H4 (cell line): ENCODE measurements around the gene RHNO1. TPM values are rescaled to one million over a fixed set of nuclear protein-coding genes. Genes with fewer than 3 reads are reported as not detected.

Source experiments
- DNase-seq: peaks from one replicate; pipeline ENCODE4 v3.0.0-alpha.2; 2015; ENCODE audit warnings: low spot score
- total RNA-seq: library from RNA; depleted of rRNA; stranded (reverse); fragments of >200 nt; shearing (Covaris generic); gene quantifications from 2 replicates; pipeline ENCODE4 v1.2.3, GENCODE V29; 2014; rRNA removed

Gene RHNO1
- total RNA-seq, 1 experiment from 2014 or later, result 94.6 TPM

DNA sequence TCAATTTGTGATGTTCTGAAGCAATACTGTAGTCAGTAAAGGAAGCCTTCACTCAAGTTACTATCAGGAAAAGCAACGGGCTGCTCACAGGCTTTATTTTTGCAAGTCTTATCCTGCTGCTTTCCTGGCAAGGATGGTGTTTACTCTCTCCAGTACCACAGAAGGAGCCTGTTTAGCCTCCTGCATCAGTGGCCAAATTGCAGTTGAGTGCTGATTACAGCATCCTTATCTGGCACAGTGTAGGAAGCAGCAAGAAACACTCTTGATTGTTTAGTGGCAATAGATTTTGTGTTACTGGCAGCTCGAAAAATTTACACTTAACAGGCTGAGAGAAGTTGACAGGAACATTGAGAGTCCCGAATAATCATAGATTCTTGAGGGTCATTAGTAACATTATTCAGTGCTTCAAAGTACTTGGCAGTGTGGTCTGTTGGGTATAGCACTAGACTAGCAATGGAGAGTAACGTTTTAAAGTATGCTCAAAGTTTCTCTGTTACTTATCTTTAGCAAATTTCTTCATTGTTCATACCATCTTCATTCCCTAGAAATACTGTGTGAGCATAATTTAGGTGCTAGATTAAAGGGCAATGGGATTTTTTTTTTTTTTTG is 25.4 kb downstream of the RHNO1 start:
- DNase-seq, result no peak

DNA sequence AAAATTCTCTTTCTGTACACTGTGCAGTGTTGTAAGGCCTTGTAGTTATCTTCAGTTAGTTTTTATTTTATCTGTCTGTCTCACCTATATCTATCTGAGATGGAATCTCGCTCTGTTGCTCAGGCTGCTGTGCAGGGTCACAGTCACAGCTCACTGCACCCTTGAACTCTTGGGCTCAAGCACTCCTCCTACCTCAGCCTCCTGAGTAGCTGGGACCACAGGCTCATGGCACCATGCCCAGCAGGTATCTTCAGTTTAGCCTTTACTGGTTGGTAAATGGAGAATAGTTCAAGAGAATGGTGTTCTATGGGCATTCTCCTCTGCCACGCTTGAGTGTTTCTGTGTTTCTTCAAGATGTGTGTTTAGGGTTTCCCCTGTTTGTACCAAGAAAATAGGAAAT is 27.2 kb downstream of the RHNO1 start:
- DNase-seq, result no peak

DNA sequence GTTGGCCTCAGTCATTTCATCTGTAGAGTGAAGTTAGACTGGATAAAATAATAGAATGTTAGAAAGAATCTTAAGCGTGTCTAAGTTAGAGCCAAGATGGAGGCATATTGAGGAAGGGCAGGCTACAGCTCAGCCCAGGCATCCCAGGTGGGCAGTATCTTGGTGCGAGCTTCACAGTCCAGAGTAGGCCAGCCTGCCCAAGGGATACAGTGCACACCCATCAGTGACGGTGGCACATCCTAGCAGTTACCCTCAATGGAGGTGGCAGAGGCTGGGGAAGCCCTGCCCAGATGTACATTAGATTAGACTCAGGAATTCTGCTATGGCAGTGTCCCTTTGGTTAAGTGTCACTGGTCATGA is 35.2 kb downstream of the RHNO1 start:
- no peak for DNase-seq

DNA sequence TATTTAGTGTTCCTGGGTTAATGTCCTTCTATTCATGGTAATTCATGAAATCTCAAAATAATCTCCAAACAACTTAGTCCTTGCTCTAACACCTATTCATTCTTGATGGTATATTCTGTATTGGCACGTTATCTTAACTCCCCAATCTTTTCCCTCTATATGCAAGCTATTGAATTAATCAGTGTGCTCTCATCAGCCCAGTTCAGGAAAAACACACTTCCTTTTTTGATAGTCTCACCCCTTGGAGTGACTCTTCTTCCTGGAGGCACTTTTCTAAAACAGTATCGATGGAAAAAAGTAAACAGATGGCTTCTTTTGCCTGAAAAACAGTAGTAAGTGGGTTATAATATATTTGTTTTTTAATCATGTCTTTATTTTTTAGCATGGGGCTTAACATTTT is 42.2 kb downstream of the RHNO1 start:
- DNase-seq, result no peak

DNA sequence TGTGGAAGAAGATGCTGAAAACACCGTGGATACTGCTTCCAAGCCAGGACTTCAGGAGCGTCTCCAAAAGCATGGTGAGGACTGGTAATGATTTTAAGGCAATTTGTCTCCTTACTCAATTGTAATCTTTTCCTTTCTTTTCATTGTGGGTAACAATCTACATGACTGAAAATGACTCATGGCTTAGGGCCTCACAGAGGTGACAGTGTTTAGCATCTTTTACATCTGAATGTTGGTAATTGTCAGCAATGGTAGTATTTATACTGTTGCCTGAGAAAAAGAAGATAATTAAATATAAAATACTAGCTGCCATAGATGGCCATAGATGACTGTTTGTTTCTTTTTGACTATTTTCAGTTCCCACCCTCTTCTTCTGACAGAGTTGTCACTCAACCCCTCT is 45.3 kb downstream of the RHNO1 start:
- no peak for DNase-seq

DNA sequence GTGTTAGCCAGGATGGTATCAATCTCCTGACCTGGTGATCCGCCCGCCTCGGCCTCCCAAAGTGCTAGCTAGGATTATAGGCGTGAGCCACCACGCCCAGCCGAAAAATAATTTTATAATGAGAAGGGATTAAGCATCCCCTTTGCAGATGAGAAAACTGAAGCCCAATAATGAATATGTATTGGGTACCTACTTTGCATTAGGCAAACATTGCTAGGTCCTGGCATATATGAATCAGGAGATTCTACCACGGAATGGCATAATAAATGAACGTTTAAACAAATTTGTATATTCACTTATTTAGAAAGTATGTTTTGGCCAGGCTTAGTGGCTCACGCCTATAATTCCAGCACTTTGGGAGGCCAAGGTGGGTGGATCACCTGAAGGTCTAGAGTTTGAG is 46.0 kb downstream of the RHNO1 start:
- no peak for DNase-seq

DNA sequence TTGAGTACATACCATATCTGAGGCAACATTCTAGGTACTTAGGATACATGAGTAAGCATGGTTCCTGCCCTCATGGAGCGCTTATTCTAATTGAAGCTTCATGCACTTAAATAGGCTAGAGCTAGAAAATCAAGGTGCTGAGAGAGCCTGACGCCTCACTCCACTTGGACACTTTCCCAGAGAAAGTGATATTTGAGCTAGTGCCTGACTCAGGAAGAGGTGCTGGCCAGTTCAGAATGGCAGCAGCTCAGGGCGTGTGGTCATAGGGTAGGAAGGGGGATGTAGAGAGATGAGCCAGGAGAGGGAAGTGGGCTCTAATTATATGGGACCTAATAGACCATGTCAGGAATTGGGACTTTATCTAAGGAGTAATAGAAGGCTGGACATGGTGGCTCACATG is 47.0 kb downstream of the RHNO1 start:
- DNase-seq, result no peak

DNA sequence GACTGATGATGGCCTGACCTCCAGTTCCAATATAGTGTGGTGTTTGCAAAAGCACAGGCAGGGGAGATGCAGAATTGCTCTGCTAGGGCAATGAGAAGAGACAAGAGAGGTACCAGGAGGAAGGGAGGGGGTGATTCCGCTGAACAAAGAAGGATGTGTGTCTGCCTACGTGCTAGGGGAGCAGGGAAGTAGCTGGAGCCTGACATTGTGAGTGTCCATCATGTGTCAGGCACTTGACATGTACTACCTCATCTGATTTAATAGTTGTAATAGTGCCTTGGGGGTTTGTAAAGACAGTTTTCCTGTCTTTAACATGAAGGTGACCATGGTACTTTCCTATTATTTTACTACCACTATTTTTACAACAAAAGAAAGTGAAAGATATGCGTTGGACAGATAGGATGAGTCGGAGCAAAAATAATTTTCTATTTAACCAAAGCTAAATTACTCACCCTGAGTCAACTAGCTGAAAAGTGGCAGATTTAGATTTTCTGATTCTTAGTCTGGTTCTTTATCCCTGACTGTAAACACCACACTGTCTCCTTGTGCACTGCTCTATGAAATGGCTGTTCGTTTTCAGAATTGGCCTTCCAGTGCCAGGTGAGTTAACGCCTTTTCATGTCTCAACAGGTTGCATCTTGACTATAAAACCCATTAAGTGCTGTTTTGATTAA is 48.4 kb downstream of the RHNO1 start:
- no peak for DNase-seq

DNA sequence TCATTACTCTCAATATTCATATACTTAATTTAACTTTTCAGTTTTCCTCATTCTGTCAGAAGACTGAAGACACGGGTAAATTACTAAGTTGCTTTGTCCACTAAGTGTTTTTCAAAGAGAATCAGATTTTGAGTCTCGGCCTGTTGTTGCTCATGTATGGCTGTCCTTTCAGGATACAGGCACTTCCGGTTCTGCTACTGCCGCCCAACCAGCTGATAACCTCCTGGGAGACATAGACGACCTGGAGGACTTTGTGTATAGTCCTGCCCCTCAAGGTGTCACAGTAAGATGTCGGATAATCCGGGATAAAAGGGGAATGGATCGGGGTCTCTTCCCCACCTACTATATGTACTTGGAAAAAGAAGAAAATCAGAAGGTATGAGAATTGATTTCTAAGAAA is 53.8 kb downstream of the RHNO1 start:
- DNase-seq, result no peak

DNA sequence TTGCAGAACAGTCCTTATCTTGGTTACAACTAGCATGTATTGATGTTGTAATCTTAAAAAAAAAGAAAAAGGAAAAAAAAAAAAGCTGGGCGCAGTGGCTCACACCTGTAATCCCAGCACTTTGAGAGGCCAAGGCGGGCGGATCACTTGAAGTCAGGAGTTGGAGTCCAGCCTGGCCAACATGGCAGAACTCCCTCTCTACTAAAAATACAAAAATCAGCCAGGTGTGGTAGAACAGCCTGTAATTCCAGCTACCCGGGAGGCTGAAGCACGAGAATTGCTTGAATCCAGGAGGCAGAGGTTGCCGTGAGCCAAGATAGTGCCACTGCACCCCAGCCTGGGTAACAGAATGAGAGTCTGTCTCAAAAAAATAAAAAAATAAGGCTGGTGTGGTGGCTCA is 56.6 kb downstream of the RHNO1 start:
- DNase-seq, result no peak

DNA sequence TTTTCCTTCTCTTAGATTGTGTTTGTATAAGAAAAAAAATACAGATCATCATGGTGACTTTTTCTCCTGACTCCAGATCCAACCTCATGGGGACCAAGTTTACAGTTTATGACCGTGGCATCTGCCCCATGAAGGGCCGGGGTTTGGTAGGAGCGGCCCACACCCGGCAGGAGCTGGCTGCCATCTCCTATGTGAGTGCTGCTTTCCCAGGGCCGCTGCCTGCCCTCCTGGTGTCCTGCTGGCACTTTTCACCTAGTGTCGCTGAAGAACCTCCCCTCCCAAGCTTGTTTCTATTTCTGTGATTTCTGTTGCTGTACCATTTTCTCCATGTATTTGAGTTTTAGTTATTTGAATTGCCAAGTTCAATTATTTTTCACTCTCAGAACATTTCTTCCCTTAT is 57.3 kb downstream of the RHNO1 start:
- DNase-seq, result no peak

DNA sequence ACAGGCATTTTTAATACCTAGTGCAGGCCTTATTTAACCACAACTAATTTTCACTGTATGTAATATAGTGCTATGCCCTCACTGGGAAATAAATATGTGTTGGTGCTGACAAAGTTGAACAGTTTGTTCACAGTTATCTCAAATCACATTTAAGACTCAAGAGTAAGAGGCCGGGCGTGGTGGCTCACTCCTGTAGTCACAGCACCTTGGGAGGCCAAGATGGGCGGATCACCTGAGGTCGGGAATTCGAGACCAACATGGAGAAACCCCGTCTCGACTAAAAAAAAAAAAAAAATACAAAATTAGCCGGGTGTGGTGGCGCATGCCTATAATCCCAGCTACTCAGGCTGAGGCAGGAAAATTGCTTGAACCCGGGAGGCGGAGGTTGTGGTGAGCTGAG is 59.3 kb downstream of the RHNO1 start:
- DNase-seq, result no peak

DNA sequence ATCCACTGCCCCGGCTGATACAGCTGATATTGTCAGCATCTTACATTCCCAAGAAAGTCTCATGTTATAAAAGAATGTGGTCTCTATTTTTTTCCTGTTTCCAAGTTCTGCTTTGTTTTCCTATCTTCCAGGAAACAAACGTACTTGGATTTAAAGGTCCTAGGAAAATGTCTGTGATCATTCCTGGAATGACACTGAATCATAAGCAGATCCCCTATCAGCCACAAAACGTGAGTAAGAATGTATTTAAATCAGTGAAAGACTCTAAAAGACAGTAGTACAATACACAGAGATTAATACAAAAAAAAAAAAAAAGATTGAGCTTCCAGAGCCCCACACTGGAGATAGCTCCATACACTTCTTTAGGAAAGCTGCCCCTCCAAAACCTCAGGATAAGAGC is 60.5 kb downstream of the RHNO1 start:
- no peak for DNase-seq

Other genes starting within 250 kb of the RHNO1 start
- gene FKBP4, start 82.3 kb upstream of the RHNO1 start, total RNA-seq, result 96.4 and 97.5 TPM in 2 replicates
- gene ITFG2, start 64.6 kb upstream of the RHNO1 start, total RNA-seq, result 6.8 and 9.5 TPM in 2 replicates
- gene NRIP2, start 42.2 kb upstream of the RHNO1 start, total RNA-seq, result 0.04 TPM in 1 of 2 replicates, not detected in the other
- gene TEX52, start 20.2 kb upstream of the RHNO1 start, total RNA-seq, result not detected in 2 replicates
- gene FOXM1, start within 50 bp of the RHNO1 start, total RNA-seq, result 45.8 and 61.9 TPM in 2 replicates
- gene TULP3, start 13.7 kb downstream of the RHNO1 start, total RNA-seq, result 29.4 and 35.1 TPM in 2 replicates
- 12.7 and 23.6 TPM in 2 replicates for gene TEAD4, start 82.2 kb downstream of the RHNO1 start, total RNA-seq
- 12.7 and 15.8 TPM in 2 replicates for gene TSPAN9, start 200.2 kb downstream of the RHNO1 start, total RNA-seq